Psoas muscle (tissue), 8 donors: ENCODE results near the gene GRIK5. TPM values are rescaled to one million over a fixed set of nuclear protein-coding genes. Genes with fewer than 3 reads are reported as not detected.
"Not testable (repeated sequence)": the region's sequence is repeated elsewhere in the genome, so short reads cannot be mapped to it uniquely, and the experiment has no call there.

Experiments
- ATAC-seq, 4 donors: fragments of 200-7000 bp; cut with Tn5 transposase; one replicate each; pipeline ENCODE4 v1.9.1; 2020; ENCODE audit warnings: moderate library complexity in 3 of 4, mild to moderate bottlenecking in 2 of 4
- DNase-seq, 2 donors: peaks; one replicate each; pipeline ENCODE4 v3.0.0-alpha.2; 2020
- H3K27ac ChIP-seq: fragments of 200-600 bp; one replicate; pipeline ENCODE4 v1.8.0; 2022
- H3K27me3 ChIP-seq, 3 donors: fragments of 200-600 bp in 1 of 3; one replicate each; pipeline versions ENCODE4 v1.6.1 to v1.8.0; 2013 to 2022; ENCODE audit warnings: low read length in 2 of 3, mild to moderate bottlenecking in 2 of 3, moderate library complexity in 1 of 3; ENCODE audit not compliant: insufficient read depth in 3 of 3
- H3K36me3 ChIP-seq, 2 donors: fragments of 200-600 bp in 1 of 2; one replicate each; pipeline versions ENCODE4 v1.6.1 to v1.8.0; 2013 to 2022; ENCODE audit warnings: low read depth in 1 of 2, mild to moderate bottlenecking in 1 of 2, moderate library complexity in 1 of 2; ENCODE audit not compliant: insufficient read depth in 1 of 2
- H3K4me1 ChIP-seq: fragments of 200-600 bp; one replicate; pipeline ENCODE4 v1.8.0; 2022
- H3K4me3 ChIP-seq: fragments of 200-600 bp; one replicate; pipeline ENCODE4 v1.8.0; 2022; ENCODE audit warnings: mild to moderate bottlenecking
- H3K9me3 ChIP-seq: fragments of 200-600 bp; one replicate; pipeline ENCODE4 v1.8.0; 2022
- WGBS, 3 donors: extraction: QIAGEN DNeasy Blood & Tissue Kit; methylation state at CpG; one replicate each; pipeline versions ENCODE4 v1.1.6 to v1.1.7; 2013; 5-methylcytosine and 5-hydroxymethylcytosine counted together
- intact Hi-C, 2 donors: fragments of 100-400 bp; cut with DNase I; formaldehyde crosslinking; loops; one replicate each; pipeline versions ENCODE4 v1.11.0 to v1.14.2; 2022
- polyA plus RNA-seq, 3 donors: library from polyadenylated mRNA; stranded (reverse); fragments of 200-250 nt; gene quantifications; one replicate each; pipeline ENCODE4 v1.2.3, GENCODE V29; 2013
- total RNA-seq, 4 donors: library from RNA; stranded (reverse); fragmentation: NEBNext Ultra II Directional in 2 of 4; extraction: Animal tissue kit (Norgen Biotek cat#: 25700) in 2 of 4; gene quantifications; one replicate each; pipeline versions ENCODE4 v1.2.1 to v1.2.4, GENCODE V29; 2021 to 2023
- TF ChIP-seq, protein P1 (sequence below): fragments of 200-600 bp; IDR thresholded peaks from one replicate; pipeline ENCODE4 v1.8.0; 2022; ENCODE audit warnings: antibody characterized with exemption
- donor health status: healthy with polysubstance abuse.
- donor health status: DM: no; HTN: no; CAD: no; lungs with moderate emphysema.
- donor health status: Bipolar disorder and iron deficiency.
- donor health status: healthy.
- donor health status: DM: yes; HTN: yes; CAD: no.
- donor health status: DM: no; HTN: no; CAD: no.
- donor health status: DM: no; HTN: no; CAD: no.
- donor health status: DM: yes; HTN: yes; CAD: no.

GRIK5 gene
- total and polyA plus RNA-seq, 7 donors, result 0.26 to 0.88 (median 0.45) TPM

- Histone ChIP-seq H3K27ac (no peak overlapping the region), H3K4me1 (no peaks in the 10 kb centered on the region), H3K36me3 (no peaks in the 10 kb centered on the region), H3K27me3 (peaks cover 0 to 4% (median 0%) of the 10 kb centered on the region in 3 donors), H3K4me3 (no peak overlapping the region), H3K9me3 (no peaks in the 10 kb centered on the region)
- ATAC-seq (no peak), DNase-seq (no peak)
- TF ChIP-seq, protein P1, sequence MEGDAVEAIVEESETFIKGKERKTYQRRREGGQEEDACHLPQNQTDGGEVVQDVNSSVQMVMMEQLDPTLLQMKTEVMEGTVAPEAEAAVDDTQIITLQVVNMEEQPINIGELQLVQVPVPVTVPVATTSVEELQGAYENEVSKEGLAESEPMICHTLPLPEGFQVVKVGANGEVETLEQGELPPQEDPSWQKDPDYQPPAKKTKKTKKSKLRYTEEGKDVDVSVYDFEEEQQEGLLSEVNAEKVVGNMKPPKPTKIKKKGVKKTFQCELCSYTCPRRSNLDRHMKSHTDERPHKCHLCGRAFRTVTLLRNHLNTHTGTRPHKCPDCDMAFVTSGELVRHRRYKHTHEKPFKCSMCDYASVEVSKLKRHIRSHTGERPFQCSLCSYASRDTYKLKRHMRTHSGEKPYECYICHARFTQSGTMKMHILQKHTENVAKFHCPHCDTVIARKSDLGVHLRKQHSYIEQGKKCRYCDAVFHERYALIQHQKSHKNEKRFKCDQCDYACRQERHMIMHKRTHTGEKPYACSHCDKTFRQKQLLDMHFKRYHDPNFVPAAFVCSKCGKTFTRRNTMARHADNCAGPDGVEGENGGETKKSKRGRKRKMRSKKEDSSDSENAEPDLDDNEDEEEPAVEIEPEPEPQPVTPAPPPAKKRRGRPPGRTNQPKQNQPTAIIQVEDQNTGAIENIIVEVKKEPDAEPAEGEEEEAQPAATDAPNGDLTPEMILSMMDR, result no peak
- intact Hi-C loops, result no loop called here
- 88 to 94% (median 91%) methylated on average over 7 of the region's 7 CpGs for WGBS, 3 donors
Observed at GRCh38 chr19:42045575-42045974, 24.4 kb downstream of the GRIK5 start.

DNA sequence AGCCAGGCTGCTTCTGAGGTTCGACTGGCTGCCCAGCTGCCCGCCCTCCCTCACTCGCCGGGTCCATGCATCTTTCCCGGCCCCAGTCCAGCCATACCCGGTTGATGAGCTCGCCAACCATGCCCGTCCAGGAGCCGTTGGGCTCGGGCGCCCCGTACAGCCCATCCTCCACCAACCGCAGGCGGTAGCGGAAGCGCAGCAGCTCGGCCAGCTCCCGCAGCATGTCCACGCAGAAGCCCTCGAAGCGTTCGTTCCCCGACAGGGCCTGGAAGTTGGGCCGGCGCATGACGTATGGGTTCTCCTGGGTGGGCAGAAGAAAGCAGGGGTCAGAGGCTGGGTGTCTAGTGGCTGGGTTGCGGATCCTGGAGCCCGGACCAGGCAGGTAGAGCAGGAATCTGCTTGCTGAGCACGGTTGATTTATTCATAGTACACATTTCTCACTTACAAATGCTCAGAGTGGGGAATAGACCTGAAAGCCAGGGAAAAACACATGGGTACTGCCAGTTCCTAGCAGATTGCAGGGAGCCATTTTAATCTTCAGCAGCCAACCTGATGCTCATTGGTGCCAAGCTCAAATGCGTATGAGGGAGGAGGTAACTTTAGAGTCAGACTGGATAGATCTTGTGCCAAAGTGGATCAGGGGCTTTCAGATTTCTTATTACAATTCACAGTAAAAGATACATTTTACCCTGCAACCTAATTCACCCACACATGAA lies 27.4 kb downstream of the GRIK5 start:
- H3K27me3 ChIP-seq, result peaks cover 0 to 4% (median 0%) of the 10 kb centered on the region in 3 donors
- DNase-seq (peak in 1 of 2 donors; percentile 8), ATAC-seq (no peak)
- intact Hi-C loops, result no loop called here
- no peak overlapping the region for H3K4me3 ChIP-seq
- H3K9me3 ChIP-seq, result no peaks in the 10 kb centered on the region
- H3K27ac ChIP-seq, result no peak overlapping the region
- no peaks in the 10 kb centered on the region for H3K36me3 ChIP-seq
- 86 to 90% (median 87%) methylated on average over 30 of the region's 30 CpGs for WGBS, 3 donors
- peaks cover 6% of the 10 kb centered on the region for H3K4me1 ChIP-seq
- TF ChIP-seq, protein P1, result no peak

- H3K4me3 ChIP-seq, H3K27ac ChIP-seq, ATAC-seq, intact Hi-C loops, H3K36me3 ChIP-seq, H3K9me3 ChIP-seq, DNase-seq, H3K4me1 ChIP-seq, H3K27me3 ChIP-seq: not testable (repeated sequence)
- WGBS, 3 donors, result 91 to 94% (median 92%) methylated on average over 9 of the region's 9 CpGs
Observed at GRCh38 chr19:42040491-42040890, 29.5 kb downstream of the GRIK5 start.

DNA sequence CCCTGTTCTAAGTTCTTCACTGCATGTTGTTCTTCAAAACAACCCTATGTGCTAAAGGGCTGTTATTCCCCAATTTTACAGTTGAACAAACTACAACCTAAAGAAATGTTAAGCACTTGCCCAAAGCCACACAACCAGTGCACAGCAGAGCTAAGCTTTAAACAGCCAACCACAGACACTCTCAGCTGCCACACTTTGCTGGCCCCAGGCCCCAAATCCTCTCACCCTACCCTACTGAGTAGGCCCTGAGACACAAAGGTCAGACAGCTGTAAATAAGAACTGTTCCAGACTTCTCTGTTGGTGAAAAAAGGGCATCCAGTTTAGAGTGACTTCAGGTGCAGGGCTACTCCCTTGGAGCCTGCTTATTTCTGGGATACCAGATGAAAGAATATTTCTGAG lies 30.0 kb downstream of the GRIK5 start:
- Histone ChIP-seq H3K9me3 (no peaks in the 10 kb centered on the region), H3K27ac (no peak overlapping the region), H3K36me3 (no peaks in the 10 kb centered on the region), H3K4me1 (peaks cover 9% of the 10 kb centered on the region), H3K4me3 (no peak overlapping the region), H3K27me3 (peaks cover 0 to 3% (median 0%) of the 10 kb centered on the region in 3 donors)
- intact Hi-C loops, result no loop called here
- TF ChIP-seq, protein P1, result no peak
- no peak for ATAC-seq
- DNase-seq, result no peak

- ATAC-seq, result peak; percentile 35 to 99 (median 92)
- H3K4me1 ChIP-seq, result peaks cover 9% of the 10 kb centered on the region
- TF ChIP-seq, protein P1, result no peak
- no peak overlapping the region for H3K4me3 ChIP-seq
- WGBS, 3 donors, result 20 to 37% (median 30%) methylated on average over 6 of the region's 6 CpGs
- no peaks in the 10 kb centered on the region for H3K36me3 ChIP-seq
- DNase-seq, result no peak
- peak overlapping the region; percentile 79 for H3K27ac ChIP-seq
- peaks cover 0 to 2% (median 0%) of the 10 kb centered on the region in 3 donors for H3K27me3 ChIP-seq
- intact Hi-C loops, result loop anchor here in 1 of 2 donors (5.0 kb wide), 1 partner anchor 41 kb away; no protein-coding TSS in a partner anchor
- H3K9me3 ChIP-seq, result no peaks in the 10 kb centered on the region
Observed at GRCh38 chr19:42038666-42039065, 31.3 kb downstream of the GRIK5 start.
